ENCODE measurements around the gene RBBP6. TPM values are rescaled to one million over a fixed set of nuclear protein-coding genes. Genes with fewer than 3 reads are reported as not detected.

The RBBP6 gene
- total RNA-seq, 1 experiment from 2014 or later, result 54.8 TPM

DNA sequence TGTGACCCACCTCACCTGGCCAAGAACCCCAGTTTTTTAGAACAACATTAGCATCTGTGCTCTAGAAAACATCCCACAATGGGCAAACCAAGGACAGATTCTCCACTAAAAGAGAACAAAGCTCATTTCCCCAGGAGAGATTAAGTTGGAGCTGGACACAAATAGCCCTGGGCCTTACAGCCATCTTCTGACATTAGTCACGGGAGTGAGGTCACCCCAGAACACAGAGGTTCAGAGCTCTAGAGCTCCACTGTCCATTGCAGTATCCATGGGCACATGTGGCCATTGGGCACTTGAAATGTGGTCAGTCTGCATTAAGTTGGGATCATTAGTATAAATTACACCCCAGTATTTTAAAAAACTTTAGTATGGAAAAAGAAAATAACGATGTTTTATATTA lies 47.6 kb upstream of the RBBP6 start:
- H3K4me1 Mint-ChIP-seq, result peaks cover 0 to 2% of the 10 kb centered on the region in 2 experiments; a peak in 1 of 4 replicates
- Histone ChIP-seq H3K27ac (ENCODE audit: insufficient read length, low read depth, low read length) (no peak overlapping the region), H4K5ac (ENCODE audit: insufficient read length, low read depth, low read length) (no peak overlapping the region), H3K79me1 (ENCODE audit: insufficient read depth, low read depth, low read length, poor library complexity, severe bottlenecking) (no peaks in the 10 kb centered on the region), H3K23me2 (ENCODE audit: insufficient read length, low read depth, low read length, poor library complexity, severe bottlenecking) (no peaks in the 10 kb centered on the region), H2BK5ac (ENCODE audit: insufficient read length, low read length) (no peak overlapping the region), H3K14ac (ENCODE audit: insufficient read depth, low read length) (no peak overlapping the region), H3K4me1 (ENCODE audit: insufficient read depth, low read length) (no peaks in the 10 kb centered on the region; the same call in 1 of the 2 replicates), H3K23ac (ENCODE audit: insufficient read length, low read depth, low read length) (no peak overlapping the region), H2AFZ (ENCODE audit: low read length) (no peak overlapping the region), H3K4ac (ENCODE audit: low read depth, low read length) (no peak overlapping the region), H3K18ac (ENCODE audit: insufficient read length, low read depth, low read length) (no peak overlapping the region), H3K56ac (ENCODE audit: insufficient read length, low read depth, low read length) (no peak overlapping the region), H3K79me2 (ENCODE audit: insufficient read depth, low read length) (no peaks in the 10 kb centered on the region), H3K27me3 (ENCODE audit: insufficient read depth, low read length) (no peaks in the 10 kb centered on the region; the same call in 1 of the 2 replicates), H2BK120ac (ENCODE audit: low read depth, low read length, poor library complexity, severe bottlenecking) (no peak overlapping the region), H2BK20ac (ENCODE audit: low read depth, low read length, poor library complexity, severe bottlenecking) (no peak overlapping the region), H4K91ac (ENCODE audit: insufficient read length, low read depth, low read length) (no peak overlapping the region), H4K8ac (replicated peaks; ENCODE audit: insufficient read length, low read depth, low read length) (no peak overlapping the region), H2AK5ac (ENCODE audit: insufficient read length, low read length) (no peak overlapping the region), H4K20me1 (ENCODE audit: control insufficient read depth, insufficient read depth, insufficient read length) (no peaks in the 10 kb centered on the region), H3K9me3 (ENCODE audit: control insufficient read depth, low read depth, low read length) (no peaks in the 10 kb centered on the region), H3K4me2 (ENCODE audit: insufficient read depth, insufficient read length, low read length) (no peak overlapping the region), H3K9ac (ENCODE audit: extremely low read depth, insufficient read length, low read length) (no peak overlapping the region), H2BK15ac (ENCODE audit: low read depth, low read length) (no peak overlapping the region), H3T11ph (ENCODE audit: low read length) (no peak overlapping the region), H2BK12ac (ENCODE audit: insufficient read length, low read depth, low read length) (no peak overlapping the region)
- DNase-seq, result no peak
- peaks cover 14 to 19% of the 10 kb centered on the region in 2 experiments for H3K9me3 Mint-ChIP-seq
- peaks cover 3 to 16% (median 7%) of the 10 kb centered on the region in 3 experiments; a peak in 5 of 7 replicates for H3K36me3 Mint-ChIP-seq (ENCODE audit: insufficient read depth in 1 of 3, low read depth in 3 of 3)
- no peak overlapping the region for H3K27ac Mint-ChIP-seq
- H3K27me3 Mint-ChIP-seq (ENCODE audit: low read depth), result peaks cover 71% of the 10 kb centered on the region
- TF ChIP-seq, protein P1, sequence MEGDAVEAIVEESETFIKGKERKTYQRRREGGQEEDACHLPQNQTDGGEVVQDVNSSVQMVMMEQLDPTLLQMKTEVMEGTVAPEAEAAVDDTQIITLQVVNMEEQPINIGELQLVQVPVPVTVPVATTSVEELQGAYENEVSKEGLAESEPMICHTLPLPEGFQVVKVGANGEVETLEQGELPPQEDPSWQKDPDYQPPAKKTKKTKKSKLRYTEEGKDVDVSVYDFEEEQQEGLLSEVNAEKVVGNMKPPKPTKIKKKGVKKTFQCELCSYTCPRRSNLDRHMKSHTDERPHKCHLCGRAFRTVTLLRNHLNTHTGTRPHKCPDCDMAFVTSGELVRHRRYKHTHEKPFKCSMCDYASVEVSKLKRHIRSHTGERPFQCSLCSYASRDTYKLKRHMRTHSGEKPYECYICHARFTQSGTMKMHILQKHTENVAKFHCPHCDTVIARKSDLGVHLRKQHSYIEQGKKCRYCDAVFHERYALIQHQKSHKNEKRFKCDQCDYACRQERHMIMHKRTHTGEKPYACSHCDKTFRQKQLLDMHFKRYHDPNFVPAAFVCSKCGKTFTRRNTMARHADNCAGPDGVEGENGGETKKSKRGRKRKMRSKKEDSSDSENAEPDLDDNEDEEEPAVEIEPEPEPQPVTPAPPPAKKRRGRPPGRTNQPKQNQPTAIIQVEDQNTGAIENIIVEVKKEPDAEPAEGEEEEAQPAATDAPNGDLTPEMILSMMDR (conservative IDR thresholded peaks at IDR 0.05), result no peak
- no peak overlapping the region for H3K4me3 Mint-ChIP-seq
- no CpG with 5 or more reads among the region's 2 CpGs for WGBS (ENCODE audit: extremely low coverage, insufficient read length, low lambda C conversion rate)

All from H9 (cell line).